Activated CD8-positive, alpha-beta memory T cell treated with anti-CD3 and anti-CD28 coated beads, Interleukin-2, amount 50 U/mL, for 1 hour (primary cell): ENCODE measurements around the gene TIMM10B.

ENCODE experiments used
- DNase-seq: peaks from one replicate; pipeline ENCODE4 v3.0.0-alpha.2; 2020; ENCODE audit errors: extremely low read depth

Gene TIMM10B

GRCh38 chr11:6472934-6473333, 8.4 kb upstream of the TIMM10B start:
- no peak for DNase-seq

- no peak for DNase-seq
Measured at GRCh38 chr11:6473451-6474412, 7.6 kb upstream of the TIMM10B start, which contains the start of gene TRIM3. TSS of gene TRIM3 (minus strand) at chr11:6473941. CDS start at chr11:6465695, 8,246 bp downstream.

DNA sequence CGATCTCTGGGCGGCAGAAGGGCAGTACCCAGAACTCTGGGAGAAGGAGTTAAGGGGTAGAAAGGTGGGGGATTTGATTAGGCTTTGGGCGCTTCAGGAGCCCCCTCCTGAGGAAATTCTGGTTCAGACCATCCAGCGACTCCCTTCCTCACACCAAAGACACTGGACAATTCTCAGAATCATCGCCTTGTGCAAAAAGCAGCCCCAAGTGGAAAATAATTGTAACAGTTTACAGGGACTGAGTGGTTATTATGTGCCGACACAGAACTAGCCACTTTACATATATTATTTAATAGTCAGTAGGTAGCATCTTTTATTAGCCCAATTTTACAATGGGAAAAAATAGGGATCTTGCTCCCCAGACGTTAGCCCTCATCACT, 6.9 kb upstream of the TIMM10B start:
- no peak for DNase-seq

GRCh38 chr11:6474806-6475500, 6.3 kb upstream of the TIMM10B start:
- DNase-seq = no peak

DNA sequence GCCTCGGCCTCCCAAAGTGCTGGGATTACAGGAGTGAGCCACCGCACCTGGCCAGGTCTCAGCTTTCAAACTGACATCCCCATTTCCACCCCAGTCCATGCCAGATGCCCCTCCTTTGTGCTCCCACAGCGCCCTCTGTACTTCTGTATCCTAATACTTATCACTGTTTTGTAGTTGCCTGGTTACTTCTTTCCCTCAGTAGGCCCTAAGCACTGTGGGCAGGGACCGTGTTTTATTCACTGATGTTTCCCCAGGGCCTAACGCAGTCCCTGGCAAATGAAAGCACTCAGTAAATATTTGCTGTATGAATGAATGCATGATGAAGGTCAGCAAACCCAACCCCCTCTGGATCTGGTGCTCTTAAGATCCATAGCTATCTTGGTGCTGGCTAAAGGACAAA, 5.4 kb upstream of the TIMM10B start:
- DNase-seq = no peak

DNA sequence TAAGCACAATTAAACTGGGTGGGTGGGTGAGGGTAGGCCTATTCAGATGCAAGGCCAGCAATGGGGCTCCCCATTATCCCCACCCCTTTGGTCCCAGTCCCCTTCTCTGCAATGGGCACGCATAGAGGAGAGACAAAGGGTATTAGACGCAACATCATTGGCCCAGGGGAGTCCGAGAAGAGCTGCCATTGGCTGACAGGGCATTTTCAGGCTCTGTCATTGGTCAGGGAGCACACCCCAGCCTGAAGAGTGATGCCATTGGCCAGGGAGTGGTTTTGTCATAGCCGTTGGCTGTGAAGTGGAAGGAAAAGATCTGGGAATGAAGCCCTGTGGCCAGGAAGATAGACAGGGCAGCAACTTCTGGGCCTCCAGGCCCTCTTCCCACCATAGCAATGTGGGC, 4.7 kb upstream of the TIMM10B start:
- DNase-seq = no peak

DNA sequence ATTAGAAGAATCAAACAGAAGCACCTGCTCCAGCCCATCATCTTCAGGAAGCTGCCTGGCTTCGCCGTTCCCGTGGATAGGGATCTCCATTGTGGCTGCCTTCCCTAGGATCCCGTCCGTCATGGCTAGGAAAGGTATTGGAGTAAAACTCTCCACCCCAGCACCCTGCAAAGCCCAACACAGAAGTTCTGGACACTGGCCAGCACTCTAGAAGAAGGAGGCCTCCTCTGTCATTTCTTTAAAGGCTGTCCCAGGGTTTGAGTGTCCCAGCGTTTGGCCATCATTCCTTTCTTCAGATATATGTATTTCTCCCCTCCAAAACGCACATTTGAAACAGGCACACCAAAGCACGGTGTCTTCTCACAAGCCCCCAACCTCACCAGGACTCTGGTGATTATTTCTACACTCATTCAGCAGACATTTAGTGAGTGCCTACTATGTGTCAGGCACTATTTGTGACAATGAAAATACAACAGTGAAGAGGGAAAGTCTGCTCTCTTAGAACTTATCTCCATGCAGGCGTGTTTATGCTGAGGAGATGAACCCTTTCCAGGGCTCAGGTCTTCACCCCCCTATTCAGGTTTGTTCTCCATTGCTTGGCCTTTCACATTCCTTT, 894 bp upstream of the TIMM10B start:
- no peak for DNase-seq

GRCh38 chr11:6481924-6482275, 599 bp downstream of the TIMM10B start:
- DNase-seq = no peak

DNA sequence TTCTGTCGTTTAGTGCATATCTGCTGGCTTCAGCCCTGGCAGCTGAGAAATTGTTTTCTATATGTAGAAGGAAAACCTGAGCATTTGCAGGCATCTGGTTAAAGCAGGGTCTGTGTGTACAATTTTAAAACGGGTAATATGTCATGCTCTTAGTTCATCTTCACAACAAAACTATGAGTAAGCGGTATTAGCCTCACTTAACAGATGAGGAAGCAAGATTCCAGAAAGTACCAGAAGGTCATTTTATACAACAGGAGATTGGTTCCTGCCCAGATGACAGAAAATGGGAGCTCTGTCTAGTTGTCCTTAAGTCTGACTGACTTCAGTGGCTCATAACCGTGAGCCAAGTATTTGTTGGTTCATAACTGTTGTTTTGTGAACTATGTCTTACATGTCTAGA, 1.1 kb downstream of the TIMM10B start:
- no peak for DNase-seq

- no peak for DNase-seq
Measured at GRCh38 chr11:6483015-6483414, 1.7 kb downstream of the TIMM10B start.

- no peak for DNase-seq
Measured at GRCh38 chr11:6485661-6486060, 4.4 kb downstream of the TIMM10B start.

GRCh38 chr11:6486256-6486655, 5.0 kb downstream of the TIMM10B start:
- DNase-seq = no peak

DNA sequence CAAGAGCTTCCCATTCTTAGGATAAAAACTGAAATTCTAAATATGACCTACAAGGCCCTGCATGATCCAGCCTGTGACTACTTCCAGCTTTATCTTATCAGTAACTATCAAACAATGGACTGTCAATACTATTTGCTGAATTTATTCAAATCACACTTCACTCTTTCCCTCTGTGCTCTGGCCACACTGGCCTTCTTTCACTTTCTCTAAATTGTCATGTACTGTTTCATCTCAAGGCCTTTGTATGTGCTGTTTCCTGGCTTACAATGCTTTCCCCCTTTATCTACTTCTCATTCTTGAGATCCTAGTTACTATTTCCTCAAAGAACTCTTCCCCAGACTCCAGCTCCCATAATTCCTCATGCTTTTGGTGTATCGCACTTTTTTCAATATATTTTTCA, 5.6 kb downstream of the TIMM10B start:
- DNase-seq = no peak

GRCh38 chr11:6488342-6488741, 7.0 kb downstream of the TIMM10B start:
- DNase-seq = no peak

DNA sequence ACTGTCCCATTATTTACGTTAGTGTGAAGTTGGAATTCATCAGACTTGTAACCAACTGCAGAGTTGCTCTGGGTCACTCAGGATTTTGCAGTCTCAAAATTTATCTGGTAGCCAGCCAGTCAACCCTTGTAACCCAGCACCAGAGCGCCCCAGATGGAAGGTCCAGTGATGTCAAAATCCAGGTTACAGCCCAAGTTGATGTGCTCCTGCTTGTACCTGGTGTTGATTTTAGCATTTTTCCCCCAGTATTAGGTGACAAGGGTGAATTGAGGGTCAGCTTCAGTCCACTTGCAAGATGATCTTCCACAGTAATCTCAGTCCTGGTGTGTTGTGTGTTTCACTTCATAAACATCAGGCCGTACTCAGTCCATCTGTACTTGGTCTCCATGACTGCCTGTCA, 7.5 kb downstream of the TIMM10B start:
- DNase-seq = no peak

DNA sequence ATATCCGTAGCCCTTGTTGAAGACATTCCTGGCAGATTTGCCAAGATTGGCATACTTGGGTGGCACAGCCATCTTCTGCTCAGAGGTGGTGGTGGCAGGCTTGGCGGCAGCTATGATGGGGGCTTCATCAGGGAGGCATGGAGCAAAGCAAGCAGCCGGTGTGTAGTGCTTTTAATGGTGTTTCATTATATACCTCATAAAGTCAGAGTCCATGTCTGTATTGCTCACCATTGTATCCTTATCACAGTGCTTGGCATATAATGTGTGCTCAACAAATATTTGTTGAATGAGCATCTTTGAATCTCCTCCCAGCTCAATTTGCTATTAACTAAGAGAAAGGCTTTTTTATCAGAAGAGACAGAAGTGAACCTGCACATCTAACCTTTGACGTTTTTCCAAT, 8.0 kb downstream of the TIMM10B start:
- DNase-seq = no peak

DNA sequence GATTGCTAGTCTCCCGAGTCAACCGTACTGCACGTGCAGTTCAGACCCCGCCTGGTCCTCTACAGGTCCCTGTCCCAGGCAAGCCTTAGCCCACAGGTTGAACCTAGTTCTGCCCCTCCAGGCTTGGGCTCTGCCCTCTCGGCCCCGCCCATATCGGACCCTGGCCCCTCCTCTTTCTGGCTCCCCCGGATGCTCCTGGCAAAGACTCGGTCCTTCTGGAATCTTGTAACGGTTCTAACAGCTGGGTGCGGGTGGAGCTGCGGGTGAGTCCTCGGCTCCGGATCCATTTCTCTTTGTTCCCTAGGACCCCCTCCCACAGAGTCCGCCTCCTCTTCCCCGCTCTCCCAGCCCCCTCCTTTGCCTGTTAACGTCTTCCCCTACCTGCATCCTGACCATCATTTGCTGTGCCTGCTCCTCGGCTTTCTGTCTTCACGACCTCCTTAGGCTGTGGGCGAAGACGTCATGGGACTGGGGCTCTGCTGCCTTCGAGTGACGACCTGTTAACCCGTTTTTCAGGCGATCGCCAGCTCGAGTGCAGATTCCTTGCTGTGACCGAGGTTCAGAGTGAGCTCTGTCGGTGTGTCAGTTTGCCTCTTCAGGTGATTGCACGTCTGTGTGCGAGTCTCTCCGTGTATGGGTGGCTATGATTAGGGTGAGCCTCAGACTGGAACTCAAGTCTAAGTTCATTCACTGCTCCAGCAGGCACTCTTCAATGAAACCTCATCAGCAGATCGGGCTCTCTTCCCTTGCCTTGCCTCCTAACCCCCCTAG, 16.0 kb downstream of the TIMM10B start, which contains the start of gene DNHD1:
Gene DNHD1 (plus strand): TSS at position 212 of the 771 bp plus-strand sequence. CDS start 936 bp downstream, outside the sequence.
- DNase-seq = no peak

DNA sequence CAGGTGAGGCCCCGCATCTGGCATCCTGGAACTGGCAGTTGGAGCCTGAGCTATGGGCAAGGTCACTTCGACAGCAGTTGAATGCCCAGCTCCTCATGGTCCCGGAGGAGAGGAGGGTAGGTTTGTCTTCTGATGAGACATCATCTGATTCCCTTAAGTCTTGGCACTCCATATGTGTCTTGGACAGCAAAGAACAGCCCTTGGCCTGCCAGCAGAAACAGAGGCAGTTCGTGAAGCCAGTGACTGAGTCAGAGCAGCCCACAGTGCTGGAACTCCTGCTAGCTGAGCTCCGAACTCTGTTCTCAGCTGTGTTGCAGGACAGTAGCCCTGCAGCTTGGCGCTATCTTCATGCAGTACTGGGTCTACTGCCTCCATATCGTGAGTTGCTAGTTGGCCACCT, 16.8 kb downstream of the TIMM10B start:
- no peak for DNase-seq

GRCh38 chr11:6498544-6498943, 17.2 kb downstream of the TIMM10B start:
- DNase-seq = no peak

DNA sequence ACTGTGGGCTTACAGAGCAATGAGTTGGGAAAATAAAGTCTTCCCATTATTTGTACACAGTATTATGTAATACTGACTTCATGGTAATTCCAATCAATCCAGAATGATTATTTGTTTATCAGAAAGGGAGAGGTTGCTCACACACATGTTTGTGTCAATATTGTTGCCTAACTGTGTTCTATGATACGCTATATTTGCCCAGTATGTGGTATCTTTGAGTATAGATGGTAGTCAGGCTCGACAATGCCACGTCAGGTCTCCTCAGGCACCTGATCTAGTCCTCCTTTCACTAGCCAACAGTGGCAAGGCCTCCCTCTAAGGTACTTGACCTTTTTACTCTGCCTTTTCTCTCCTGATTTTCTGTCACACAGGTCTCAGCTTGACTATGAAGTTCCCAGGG, 21.1 kb downstream of the TIMM10B start:
- DNase-seq = no peak

- no peak for DNase-seq
Measured at GRCh38 chr11:6504166-6504565, 22.9 kb downstream of the TIMM10B start.
